Astrocyte of the cerebellum (primary cell): Measurements from ENCODE around the gene LTC4S.

ENCODE experiments used
- DNase-seq: peaks from one replicate; pipeline ENCODE4 v3.0.0-alpha.2; 2011; ENCODE audit warnings: low read depth
- H3K4me3 ChIP-seq: 2 replicates; pipeline ENCODE4 v1.5.1; 2011; ENCODE audit warnings: mild to moderate bottlenecking, low read depth, low read length, moderate library complexity
- in situ Hi-C: cut with HindIII; loops from 2 replicates; pipeline ENCODE4 v1.10.0; 2017; ENCODE audit warnings: low sequenced_read_pairs
- TF ChIP-seq, protein P1 (sequence below): IDR thresholded peaks from 2 replicates; pipeline ENCODE4 v1.5.1; 2012; ENCODE audit warnings: low read length, low read depth, moderate library complexity, mild to moderate bottlenecking; ENCODE audit errors: missing control alignments

Gene LTC4S

DNA sequence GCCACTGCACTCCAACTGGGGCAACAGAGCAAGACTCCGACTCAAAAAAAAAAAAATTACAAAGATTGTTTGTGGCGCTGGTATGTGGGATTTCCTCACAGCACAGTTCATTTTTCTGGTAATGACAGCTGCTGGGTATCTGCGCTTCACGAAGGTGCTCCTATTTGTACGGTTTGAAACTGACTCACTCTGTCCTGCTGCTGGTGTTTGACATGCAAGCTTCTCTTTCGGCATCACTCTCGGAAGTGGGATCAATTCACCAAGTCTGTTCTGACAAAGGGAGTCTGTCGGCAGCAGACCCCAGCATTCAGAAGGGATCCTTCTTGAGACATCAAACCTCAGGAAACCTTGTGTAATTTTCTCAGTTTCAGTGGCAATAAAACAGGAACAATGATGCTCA lies 34.8 kb upstream of the LTC4S start:
- TF ChIP-seq, protein P1, sequence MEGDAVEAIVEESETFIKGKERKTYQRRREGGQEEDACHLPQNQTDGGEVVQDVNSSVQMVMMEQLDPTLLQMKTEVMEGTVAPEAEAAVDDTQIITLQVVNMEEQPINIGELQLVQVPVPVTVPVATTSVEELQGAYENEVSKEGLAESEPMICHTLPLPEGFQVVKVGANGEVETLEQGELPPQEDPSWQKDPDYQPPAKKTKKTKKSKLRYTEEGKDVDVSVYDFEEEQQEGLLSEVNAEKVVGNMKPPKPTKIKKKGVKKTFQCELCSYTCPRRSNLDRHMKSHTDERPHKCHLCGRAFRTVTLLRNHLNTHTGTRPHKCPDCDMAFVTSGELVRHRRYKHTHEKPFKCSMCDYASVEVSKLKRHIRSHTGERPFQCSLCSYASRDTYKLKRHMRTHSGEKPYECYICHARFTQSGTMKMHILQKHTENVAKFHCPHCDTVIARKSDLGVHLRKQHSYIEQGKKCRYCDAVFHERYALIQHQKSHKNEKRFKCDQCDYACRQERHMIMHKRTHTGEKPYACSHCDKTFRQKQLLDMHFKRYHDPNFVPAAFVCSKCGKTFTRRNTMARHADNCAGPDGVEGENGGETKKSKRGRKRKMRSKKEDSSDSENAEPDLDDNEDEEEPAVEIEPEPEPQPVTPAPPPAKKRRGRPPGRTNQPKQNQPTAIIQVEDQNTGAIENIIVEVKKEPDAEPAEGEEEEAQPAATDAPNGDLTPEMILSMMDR = no peak
- in situ Hi-C loops = loop anchor here (5.0 kb wide), 1 partner anchor 68 kb away; no protein-coding TSS in a partner anchor
- DNase-seq = no peak

DNA sequence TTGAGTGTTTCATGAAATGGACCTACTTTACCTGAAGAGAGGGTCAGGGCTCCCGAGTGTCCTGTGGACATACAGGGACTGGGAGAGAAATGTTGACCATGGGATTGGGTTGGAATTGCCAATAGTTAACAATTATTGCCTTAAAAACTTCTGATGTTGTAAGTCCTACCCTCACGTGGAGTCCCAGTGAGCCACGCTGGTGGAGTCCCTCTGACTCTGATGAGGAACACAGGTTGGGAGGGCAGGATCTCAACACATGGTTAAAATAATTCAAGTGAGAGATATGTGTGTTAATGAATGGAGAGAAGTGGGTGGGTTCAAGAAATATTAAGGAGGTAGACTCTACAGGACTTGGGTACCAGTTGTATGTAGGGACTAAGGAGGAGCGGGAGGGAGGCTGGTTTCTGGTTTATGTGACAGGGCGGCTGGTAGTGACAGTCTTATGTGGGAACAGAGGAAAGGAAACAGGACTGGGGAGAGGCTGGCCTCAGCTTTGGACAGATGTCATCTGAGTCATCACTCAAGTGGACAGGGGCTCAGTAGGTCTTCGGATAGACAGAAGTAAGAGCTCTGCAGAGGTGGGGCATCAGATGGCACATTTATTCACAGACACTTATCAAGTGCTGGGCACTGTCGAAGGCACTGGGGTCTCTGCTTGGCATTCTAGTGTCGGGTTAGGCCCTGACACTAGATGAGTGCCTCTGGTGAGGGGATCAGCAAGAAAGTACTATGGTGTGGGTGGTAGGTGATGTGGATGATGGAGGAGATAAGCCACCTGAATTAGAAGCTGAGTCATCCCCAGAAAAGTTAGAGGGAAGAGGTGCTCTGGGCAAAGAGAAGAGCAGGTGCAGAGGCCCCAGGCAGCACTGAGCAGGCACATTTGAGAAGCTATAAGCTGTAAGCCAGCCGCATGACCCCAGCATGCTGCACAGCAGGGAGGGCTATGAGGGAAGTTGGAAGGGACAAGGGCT lies 33.9 kb upstream of the LTC4S start:
- TF ChIP-seq, protein P1 = no peak
- in situ Hi-C loops = loop anchor here (5.0 kb wide), 1 partner anchor 67 kb away; no protein-coding TSS in a partner anchor
- DNase-seq = no peak
- no peak overlapping the region for H3K4me3 ChIP-seq

More for the DNA sequence above, 34.8 kb upstream of the LTC4S start:
- no peak overlapping the region for H3K4me3 ChIP-seq

DNA sequence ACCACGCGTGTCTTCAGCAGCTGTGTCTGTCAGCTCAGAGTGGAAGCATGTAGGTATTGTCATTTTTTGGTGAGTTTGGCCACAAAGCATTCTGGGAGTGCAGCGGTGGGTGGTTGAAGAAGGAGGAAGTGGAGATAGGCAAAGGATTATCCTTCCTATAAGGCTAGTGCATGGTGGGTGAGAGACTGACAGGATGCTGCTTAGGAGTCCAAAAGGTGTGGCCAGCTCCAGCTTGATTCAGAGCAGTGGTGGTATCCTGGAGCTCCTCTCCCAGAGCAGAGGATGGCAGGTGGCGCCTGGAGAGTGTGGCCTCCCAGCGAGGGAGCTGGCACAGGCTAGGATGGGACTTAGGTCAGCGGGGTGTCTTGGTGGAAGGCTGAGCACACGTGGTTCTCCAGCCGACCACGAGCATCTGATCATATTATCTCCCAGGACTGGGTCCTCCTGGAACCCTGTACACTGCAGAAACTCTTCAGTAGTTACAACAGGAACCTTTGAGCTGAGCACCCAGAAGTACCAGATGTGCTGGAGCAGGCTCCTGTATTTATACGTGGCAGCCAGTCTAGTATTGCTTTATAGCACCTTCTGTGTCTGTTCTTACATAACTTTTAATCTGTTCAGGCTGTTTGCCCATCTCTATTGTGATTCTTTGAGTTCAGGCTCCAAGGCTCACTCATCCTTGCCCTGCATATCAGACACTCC lies 31.6 kb upstream of the LTC4S start:
- TF ChIP-seq, protein P1 = no peak
- H3K4me3 ChIP-seq = no peak overlapping the region
- in situ Hi-C loops = no loop called here
- no peak for DNase-seq

DNA sequence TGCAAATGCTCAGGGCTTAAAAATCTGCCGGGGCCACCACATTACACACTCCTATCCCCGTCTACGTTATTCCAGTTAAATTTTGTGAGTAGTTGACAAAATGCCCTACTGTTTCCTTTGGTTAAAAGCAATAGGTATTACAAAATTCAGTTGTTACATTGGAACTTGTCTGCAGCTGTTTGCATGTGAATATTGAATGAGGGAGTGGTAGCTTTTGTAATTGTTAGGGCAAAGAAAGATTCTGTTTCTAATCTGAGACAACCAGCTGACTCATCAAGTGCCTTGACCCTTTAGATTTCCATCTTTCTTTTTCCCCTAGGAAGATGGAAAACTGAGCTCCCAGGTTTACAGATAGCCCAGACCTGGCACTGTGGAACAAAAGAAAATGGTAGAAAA lies 31.0 kb upstream of the LTC4S start:
- no peak for DNase-seq
- TF ChIP-seq, protein P1 = no peak
- H3K4me3 ChIP-seq = no peak overlapping the region
- in situ Hi-C loops = no loop called here

DNA sequence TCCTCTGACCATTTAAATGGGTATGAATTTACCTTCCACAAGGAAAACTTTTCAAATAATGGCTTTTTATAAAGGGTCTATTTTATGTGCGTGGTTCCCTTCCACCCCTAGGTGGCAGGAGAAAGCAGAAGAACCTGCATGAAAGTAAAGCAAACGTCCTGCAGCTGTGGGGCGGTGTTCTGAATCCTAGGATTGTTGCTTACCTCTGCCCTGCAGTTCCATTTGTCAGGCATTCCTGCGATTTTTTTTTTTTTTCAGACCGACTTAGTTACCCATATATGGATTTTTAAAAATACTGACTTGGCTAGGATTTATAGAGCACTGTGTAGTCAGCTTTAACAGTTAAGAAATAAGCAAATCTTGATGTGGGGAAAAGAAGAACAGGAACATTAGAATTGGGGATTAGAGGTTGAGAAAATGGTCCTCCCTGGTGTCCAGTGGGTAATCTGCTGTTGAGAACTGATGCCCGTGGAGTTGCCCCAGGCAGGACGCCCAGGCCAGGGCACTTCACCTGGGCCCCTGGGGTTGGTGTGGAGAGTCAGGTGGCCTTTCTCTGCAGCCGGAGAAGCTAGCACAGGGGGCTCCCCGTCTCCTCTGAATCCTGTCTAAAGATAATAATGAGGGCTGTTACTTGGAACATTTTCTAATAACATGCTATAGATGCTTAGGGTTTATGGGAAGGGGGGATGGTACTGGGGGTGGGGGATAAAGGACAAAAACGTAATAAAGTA lies 30.4 kb upstream of the LTC4S start:
- TF ChIP-seq, protein P1 = peak; percentile 92
- in situ Hi-C loops = no loop called here
- DNase-seq = peak; percentile 78
- no peak overlapping the region for H3K4me3 ChIP-seq

DNA sequence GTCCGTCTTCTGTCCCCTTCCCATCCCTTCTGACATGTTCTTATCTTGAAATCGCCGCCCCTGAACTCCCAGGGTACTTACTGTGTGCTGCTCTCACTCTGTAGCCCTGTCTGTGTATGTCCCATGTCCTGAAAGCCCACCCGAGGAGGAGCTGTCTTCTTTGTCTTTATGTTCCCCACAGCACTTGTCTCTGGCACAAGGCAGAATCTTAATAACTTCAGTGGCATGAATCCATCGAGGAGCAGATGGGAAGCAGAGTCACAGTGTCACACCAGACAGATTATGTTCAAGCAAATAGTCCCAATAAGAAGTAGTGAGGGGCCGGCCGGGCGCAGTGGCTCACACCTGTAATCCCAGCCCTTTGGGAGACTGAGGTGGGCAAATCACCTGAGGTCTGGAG lies 29.7 kb upstream of the LTC4S start:
- TF ChIP-seq, protein P1 = no peak
- in situ Hi-C loops = no loop called here
- no peak overlapping the region for H3K4me3 ChIP-seq
- DNase-seq = no peak
